ENCODE measurements around the gene BCL2L2.

- no peak for TF ChIP-seq EZH2phosphoT487 (IDR thresholded peaks at IDR 0.05; ENCODE audit: borderline replicate concordance, low read length)
- TF ChIP-seq EZH2 (IDR thresholded peaks at IDR 0.05; ENCODE audit: low read length, unreplicated experiment): no peak
Observed at GRCh38 chr14:23361320-23361719, 54.7 kb downstream of the BCL2L2 start.
